Stimulated activated CD8-positive, alpha-beta memory T cell treated with anti-CD3 and anti-CD28 coated beads, Interleukin-15, amount 100 ng/mL, for 48 hours (primary cell): Measurements from ENCODE around the gene CILP2.

Source experiments
- DNase-seq, 2 donors: peaks; one replicate each; pipeline ENCODE4 v3.0.0-alpha.2; 2020; ENCODE audit warnings: low read depth in 2 of 2

The CILP2 gene, protein sequence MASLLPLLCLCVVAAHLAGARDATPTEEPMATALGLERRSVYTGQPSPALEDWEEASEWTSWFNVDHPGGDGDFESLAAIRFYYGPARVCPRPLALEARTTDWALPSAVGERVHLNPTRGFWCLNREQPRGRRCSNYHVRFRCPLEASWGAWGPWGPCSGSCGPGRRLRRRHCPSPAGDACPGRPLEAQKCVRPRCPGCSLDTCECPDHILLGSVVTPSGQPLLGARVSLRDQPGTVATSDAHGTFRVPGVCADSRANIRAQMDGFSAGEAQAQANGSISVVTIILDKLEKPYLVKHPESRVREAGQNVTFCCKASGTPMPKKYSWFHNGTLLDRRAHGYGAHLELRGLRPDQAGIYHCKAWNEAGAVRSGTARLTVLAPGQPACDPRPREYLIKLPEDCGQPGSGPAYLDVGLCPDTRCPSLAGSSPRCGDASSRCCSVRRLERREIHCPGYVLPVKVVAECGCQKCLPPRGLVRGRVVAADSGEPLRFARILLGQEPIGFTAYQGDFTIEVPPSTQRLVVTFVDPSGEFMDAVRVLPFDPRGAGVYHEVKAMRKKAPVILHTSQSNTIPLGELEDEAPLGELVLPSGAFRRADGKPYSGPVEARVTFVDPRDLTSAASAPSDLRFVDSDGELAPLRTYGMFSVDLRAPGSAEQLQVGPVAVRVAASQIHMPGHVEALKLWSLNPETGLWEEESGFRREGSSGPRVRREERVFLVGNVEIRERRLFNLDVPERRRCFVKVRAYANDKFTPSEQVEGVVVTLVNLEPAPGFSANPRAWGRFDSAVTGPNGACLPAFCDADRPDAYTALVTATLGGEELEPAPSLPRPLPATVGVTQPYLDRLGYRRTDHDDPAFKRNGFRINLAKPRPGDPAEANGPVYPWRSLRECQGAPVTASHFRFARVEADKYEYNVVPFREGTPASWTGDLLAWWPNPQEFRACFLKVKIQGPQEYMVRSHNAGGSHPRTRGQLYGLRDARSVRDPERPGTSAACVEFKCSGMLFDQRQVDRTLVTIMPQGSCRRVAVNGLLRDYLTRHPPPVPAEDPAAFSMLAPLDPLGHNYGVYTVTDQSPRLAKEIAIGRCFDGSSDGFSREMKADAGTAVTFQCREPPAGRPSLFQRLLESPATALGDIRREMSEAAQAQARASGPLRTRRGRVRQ

DNA sequence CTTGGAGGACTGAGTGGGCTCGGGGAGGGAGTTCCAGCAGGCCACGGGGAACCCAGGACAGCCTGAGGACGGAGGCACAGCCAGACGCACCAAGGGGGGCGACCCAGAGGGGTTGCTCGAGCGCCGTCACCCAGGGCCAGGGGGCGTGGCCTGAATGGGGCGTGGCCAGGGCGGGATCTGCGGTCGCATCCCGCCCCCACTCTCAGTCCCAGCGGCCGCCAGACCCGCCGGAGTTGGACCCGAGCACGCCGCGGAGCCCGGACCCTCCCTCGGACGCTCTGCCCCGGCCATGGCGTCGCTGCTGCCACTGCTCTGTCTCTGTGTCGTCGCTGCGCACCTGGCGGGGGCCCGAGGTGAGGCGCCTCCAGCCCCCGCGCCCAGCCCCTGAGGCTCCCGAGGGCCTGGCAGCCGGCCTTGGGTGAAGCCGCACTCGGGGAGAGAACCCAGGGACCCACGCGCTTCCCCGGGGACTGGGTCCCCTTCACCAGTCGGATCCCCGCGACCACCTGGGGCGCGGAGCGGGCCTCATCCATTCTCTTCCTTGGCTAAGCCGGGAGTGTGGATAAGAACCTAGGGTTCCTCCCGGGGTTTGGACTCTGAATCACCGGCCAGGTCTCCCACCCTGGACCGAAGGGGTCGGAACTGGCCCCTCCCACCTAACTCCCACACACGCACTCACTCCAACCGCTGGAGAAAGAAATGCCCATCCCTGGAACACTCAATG is at the start of gene CILP2:
TSS of gene CILP2 (plus strand) at position 205 of the 724 bp plus-strand sequence. CDS start at position 290, 85 bp downstream.
- DNase-seq, result no peak

DNA sequence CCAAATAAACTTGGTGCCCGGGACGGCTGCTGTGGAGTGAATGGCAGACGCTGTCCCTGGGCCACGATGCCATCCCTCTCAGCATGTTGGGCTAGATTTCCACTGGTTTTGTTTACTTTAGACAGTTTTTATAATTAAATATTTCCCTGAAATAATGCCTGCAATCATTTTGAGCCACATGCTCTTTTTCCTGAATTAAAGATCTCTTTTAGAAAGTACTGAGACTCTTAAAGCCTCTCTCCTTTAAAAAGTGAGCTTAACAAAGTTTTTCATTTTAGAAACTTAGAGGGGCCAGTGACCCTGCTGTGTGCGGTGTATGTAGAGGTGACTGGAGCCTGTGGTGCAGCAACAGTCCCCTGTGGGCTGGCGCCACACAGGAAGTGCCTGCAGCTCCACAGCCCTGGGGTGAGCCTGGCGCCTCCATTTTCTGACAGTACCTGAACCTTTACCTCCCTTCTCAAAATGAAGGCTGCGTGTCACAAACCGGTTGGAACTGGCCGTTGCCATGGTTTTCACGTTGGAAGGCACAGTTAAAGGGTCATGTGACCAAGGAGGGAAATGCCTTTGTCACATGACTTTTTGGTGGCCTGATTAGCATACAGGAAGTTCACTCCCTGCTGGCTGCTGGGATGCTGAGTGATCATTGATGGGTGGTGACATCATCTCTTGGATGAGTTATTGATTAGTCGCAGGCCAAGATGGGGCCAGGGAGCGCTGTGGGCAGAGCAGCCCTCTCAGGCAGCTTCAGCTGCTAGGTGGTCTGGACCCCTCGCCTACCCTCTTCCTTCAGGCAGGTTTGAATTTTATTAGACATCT is 49.0 kb upstream of the CILP2 start:
- peak; percentile 74 to 77 for DNase-seq

DNA sequence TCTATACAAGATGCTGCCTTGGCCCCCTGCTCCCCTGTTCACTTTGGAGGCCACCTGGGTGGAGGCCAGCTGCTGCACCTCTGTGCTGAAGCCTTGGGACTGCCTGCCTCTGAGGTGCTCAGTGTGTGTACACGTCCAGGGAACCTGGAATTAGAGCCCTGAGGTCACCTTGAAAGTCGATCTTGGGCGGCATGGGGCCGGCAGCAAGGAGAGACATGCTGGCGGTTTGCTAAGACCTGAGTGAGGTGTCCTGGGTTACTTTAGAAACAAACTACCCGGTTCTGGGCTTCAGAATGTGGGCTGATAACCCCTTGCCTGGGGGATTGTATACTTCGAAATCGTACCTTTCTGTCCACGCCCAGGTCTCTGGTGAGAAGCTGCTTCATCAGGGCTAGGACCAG is 48.3 kb upstream of the CILP2 start:
- DNase-seq, result no peak

DNA sequence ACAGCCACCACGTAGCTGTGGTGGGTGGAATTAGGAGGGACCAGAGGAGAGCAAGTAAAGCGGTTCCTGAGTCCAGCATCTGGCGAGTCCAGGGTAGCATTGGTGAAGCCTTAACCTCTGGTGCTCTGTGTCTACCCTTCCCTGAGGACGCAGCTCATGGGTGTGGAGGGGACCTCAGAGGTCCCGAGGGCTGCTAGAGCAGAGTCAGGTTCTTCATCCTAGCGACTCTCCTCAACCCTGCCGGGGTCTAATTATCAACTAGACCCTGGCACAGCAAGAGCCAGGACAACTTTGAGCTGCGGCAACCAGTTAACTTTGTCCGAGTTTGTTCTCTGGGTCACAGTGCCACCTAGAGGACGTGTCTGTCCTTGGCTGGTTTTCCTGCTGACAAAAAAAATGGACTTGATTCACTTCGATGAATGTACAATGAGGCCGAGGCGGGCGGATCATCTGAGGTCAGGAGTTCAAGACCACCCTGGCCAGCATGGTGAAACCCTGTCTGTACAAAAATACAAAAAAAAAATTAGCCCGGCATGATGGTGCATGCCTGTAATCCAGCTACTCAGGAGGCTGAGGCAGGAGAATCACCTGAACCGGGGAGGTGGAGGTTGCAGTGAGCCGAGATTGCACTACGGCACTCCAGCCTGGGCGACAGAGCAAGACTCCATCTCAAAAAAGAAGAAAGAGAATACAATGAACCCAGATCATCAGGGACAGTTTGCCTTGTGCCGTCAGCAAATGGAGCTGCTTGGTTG is 47.7 kb upstream of the CILP2 start:
- peak; percentile 42 to 52 for DNase-seq

DNA sequence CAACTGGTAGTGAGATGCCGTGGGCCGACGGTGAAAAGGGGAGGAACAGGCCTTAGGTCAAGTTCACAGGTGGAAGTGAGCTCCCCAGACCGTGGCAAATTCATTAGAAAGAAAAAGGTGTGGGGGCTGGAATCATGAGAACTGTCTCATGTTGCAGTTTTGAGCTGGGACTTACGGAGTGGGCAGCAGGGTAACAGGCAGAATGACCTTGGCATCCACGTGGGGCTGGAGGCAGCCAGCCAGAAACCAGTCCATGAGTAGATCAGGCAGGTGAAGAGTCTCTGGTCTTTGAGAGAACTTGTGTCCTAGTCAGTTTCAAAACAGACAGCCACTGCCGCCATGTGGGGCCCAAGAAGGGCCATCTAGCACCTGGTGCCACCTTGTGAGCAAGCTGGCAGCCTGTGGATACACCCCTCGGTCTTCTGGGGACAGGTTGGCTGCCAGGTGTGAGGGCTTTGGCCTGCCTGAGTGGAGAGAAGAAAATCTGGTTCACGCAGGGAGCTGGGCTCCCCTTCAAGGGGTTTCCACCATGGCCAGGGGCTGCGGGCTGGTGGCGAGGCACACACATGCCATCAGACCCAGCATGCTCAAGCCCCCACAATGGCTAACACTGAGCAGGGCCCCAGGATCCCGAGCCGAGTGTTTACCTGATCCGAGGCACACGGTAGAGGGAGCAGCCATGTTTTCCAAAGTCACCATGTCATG is 46.6 kb upstream of the CILP2 start:
- DNase-seq, result no peak

DNA sequence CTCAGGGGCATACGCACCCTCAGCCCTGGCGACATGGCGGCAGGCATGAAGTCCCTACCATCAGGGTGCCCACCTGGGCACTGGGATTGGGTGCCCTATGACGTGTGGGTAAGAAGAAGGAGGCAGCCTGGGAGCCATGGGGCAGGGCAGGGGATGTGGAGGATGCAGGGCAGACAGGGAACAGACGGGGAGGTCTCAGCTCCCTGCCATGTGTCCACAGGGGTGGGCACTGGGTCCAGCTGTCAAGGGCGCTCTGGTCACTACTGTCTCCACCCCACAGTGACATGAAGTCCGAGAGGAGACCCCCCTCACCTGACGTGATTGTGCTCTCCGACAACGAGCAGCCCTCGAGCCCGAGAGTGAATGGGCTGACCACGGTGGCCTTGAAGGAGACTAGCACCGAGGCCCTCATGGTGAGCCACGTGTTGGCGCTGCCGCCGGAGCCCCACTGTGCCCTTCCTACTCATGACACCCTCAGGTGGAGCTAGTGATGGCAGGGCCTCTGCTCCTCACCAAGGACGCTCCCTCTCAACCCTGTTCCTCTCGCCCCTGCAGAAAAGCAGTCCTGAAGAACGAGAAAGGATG is 45.9 kb upstream of the CILP2 start:
- DNase-seq, result no peak

DNA sequence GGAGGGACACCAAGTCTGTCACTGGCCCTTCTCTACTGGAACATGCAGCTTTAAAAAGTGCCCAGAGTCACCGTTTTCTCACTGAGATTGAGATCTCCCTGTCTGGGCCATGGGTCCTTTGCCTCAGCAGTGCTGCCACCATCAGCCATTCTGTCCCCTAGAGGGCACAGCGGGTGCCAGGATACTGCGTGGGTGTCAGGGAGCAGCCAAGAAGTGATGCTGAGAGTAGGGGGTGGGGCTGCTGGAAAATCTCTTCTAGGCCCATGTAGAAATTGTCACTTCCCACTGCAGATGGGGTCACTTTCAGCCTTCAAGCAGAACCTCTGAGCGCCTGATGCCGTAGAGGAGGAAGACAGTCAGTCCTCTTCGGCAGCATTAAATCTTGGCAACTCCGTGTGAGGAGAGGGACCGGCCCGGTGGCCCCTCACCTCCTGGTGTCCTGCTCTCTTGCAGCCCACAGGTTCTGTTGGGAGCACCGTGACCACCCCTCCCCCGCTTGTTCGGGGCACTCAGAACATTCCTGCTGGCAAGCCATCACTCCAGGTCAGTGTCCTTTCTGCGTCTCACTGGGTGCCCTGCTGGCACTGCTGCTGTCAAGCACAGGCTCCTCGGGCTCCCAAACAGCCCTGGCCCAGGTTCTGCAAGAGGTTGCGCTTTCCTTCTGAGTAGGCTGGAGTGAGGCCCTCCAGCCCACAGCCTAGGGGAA is 44.1 kb upstream of the CILP2 start:
- DNase-seq, result no peak

DNA sequence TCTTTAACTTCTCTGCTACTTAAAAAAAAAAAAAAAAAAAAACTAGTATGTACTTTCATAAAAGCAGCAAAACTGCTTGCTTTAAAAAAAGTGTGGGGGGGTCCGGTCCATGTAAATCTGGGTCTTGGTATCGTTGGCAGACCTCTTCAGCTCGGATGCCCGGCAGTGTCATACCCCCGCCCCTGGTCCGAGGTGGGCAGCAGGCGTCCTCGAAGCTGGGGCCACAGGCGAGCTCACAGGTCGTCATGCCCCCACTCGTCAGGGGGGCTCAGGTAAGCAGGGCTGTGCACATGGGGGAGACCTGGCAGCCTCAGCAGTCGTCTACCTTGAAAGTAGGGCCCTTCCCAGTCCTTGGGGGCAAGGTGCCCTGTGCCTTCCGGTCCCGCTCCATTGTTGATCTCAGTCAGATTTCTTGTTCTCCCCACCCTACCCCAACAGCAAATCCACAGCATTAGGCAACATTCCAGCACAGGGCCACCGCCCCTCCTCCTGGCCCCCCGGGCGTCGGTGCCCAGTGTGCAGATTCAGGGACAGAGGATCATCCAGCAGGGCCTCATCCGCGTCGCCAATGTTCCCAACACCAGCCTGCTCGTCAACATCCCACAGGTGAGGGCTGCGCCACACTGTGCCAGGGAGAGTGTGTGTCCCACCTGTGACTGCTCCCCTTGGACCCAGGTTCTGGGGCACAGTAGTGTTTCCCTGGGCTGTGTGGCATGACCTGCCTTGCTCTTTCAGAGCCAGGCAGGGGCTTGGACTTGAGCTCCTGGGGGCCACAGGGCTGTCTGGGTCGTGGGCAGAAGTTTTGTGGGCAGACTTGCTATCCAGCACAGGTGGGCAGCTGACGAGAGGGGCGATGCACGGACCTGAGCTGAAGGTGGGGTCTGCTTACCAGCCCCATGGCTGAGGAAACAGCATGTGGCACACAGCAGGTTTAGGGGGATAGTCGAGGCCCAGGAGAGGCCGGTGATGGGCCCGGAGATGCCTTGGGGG is 42.2 kb upstream of the CILP2 start:
- DNase-seq, result no peak

DNA sequence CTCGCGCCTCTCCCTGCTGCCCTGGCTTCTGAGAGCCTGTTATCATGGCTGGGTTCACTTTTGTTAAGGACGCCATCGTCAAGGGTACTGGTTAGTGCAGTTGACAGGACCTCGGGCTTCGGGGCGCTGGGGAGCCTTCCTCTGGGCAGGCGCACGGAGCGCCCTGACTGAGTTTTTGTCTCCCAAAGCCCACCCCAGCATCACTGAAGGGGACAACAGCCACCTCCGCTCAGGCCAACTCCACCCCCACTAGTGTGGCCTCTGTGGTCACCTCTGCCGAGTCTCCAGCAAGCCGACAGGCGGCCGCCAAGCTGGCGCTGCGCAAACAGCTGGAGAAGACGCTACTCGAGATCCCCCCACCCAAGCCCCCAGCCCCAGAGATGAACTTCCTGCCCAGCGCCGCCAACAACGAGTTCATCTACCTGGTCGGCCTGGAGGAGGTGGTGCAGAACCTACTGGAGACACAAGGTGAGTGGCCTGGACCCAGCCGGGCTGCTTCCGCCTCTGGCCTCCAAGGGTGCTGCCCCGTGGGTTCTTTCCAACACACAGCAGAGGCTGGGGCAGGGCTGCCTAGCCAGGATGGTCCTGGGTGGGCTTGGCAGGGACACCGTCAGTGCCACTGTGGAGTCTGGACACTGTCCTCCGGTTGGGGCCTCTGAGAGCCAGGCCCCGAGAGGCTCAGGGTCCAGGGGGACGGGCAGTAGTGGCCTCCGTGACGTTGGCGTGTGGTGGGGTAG is 39.6 kb upstream of the CILP2 start:
- no peak for DNase-seq

DNA sequence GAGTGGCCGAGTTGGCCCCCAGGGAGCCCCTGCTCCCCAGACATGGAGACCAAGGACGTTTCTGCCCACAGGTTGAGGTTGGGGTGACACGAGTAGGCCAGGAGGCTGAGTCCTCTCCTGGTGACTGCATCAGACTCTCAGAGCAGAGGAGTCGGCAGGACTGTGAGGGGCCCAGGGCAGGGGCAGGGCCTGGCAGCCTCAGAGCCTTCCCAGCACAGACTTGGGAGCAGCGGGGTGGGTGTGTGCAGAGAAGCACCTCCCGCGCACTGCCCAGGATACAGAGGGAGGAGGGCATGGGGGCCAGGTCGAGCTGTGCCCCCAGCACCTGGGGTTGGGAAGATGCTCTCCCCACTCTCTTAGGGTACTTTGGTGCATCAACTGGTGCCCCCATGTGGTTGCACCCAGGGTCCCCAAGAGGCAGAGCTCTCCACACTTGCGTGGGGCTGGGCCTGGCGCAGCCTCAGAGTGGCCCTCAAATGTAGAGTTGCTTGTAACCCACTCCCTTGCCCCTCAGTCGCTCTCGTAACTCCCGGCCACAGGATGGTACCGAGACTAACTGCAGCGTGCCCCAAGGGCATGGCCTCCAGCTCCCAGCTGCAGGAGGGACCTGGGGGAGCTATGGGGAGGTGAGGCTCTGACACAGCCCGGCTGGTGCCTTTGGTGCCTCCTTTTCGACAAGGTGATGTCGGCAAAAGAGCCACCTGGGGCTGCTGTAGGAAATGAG is 38.6 kb upstream of the CILP2 start:
- no peak for DNase-seq

DNA sequence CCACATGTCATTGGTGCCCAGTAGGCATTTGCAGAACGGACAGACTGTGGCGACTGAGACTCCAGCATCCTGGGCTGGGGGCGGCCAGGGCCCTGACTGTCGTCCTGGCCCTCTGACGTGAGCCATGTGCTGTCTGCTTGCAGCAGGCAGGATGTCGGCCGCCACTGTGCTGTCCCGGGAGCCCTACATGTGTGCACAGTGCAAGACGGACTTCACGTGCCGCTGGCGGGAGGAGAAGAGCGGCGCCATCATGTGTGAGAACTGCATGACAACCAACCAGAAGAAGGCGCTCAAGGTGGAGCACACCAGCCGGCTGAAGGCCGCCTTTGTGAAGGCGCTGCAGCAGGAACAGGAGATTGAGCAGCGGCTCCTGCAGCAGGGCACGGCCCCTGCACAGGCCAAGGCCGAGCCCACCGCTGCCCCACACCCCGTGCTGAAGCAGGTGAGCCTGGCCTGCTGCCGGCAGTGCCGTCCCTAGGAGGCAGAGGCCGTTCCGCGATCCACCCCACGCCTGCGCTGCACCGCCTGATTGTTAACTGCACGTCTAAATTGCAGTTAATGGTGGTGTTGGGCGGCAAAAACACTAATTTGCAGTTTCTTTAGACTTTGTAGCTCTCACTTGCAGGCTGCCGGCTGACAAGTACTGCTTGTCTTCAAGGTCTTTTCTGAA is 37.0 kb upstream of the CILP2 start:
- DNase-seq, result no peak

DNA sequence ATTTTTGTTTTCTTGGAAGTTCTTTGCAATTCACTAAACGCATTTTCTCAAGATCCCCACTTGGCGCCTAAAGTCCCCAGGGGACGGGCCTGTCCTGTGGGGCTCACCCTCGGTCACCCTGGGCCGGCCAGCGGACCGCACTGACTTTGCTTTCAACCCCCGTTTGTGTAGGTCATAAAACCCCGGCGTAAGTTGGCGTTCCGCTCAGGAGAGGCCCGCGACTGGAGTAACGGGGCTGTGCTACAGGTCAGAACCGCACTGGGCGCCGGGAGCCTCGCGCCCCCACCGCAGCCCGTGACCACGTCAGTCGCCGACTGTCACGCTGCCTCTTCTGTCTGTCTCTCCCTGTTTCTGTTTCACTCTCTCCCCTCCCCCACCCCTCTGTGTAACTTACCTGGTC is 36.3 kb upstream of the CILP2 start:
- DNase-seq, result no peak

DNA sequence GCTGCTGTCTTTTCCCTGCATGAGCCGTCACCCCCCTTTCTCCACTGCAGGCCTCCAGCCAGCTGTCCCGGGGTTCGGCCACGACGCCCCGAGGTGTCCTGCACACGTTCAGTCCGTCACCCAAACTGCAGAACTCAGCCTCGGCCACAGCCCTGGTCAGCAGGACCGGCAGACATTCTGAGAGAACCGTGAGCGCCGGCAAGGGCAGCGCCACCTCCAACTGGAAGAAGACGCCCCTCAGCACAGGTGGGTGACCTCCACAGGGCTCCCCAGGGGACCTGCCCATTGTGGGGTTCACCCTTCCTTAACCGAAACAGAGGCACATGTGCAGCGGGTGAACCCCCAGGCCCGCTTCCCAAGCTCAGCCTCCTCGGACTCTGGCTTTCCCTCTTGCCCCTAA is 35.8 kb upstream of the CILP2 start:
- no peak for DNase-seq

DNA sequence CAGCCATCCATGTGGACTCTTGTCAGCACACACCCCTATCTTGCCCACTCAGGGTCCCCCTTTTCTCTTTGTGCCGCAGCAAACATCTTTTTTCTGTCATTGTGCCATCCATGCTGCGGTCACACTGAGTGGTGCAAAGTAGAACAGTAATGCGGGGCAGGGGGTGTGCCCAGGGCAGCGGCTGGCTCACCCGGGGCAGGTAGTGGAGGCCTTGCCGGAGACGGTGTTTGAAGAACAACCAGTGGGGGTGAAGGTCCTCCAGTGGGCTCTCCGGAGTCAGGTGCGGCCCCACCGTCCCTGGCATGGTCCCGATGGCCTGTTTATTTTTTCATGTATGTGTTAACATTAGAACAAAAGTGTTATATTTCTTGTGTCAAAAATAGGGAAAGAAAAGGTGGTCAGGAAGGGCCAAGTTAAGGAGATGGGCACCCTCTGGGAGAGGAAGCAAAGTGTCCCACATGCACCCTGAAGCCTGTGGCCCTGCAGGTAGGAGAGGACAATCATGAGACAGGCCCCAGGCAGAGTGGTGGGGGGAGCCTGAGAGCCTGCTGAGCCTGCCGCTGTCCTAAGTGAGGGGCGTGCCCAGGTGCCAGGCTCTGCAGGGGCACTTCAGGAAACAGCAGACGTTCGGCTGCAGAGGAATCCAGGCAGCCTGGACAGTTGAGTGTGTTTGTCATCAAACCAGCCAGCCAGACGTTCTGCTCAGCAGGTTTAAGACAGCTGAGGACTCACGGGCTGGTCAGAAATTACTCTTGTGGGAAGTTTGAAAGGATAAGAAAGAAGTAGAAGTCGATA is 35.1 kb upstream of the CILP2 start:
- DNase-seq, result no peak
